Esophagus muscularis mucosa (tissue), 4 donors: ENCODE results near the gene C22orf42. TPM values are rescaled to one million over a fixed set of nuclear protein-coding genes. Genes with fewer than 3 reads are reported as not detected.
"Not testable (repeated sequence)": the region's sequence is repeated elsewhere in the genome, so short reads cannot be mapped to it uniquely, and the experiment has no call there.

Experiments used
- DNase-seq: peaks from one replicate; pipeline ENCODE4 v3.0.0-alpha.2; 2017; ENCODE audit errors: extremely low spot score
- H3K27ac ChIP-seq, 4 donors: fragments of 200-600 bp; sonication (generic); replicated peaks in 1 of 4; 1 replicate in 3 of 4; 2 replicates in 1 of 4; pipeline ENCODE4 v1.5.1; 2016 to 2019; ENCODE audit warnings: mild to moderate bottlenecking in 1 of 4
- H3K27me3 ChIP-seq, 4 donors: fragments of 200-600 bp; sonication (generic); one replicate each; pipeline versions ENCODE4 v1.5.1 to v1.6.0; 2016 to 2019
- H3K36me3 ChIP-seq, 4 donors: fragments of 200-600 bp; sonication (generic); one replicate each; pipeline ENCODE4 v1.5.1; 2016 to 2019
- H3K4me1 ChIP-seq, 4 donors: fragments of 200-600 bp; sonication (generic); one replicate each; pipeline ENCODE4 v1.5.1; 2016 to 2019
- H3K4me3 ChIP-seq, 4 donors: fragments of 200-600 bp; sonication (generic); 1 replicate in 2 of 4; 2 replicates in 2 of 4; pipeline ENCODE4 v1.5.1; 2016 to 2019; ENCODE audit warnings: mild to moderate bottlenecking in 4 of 4, moderate library complexity in 1 of 4
- H3K9me3 ChIP-seq, 4 donors: fragments of 200-600 bp; sonication (generic); 1 replicate in 3 of 4; 2 replicates in 1 of 4; pipeline ENCODE4 v1.5.1; 2016 to 2019
- CTCF ChIP-seq, 3 experiments: fragments of 200-600 bp in 2 of 3; fragments of 450-650 bp in 1 of 3; sonication (generic) in 2 of 3; IDR thresholded peaks; one replicate each; pipeline ENCODE4 v1.5.1; 2017 to 2019; ENCODE audit warnings: antibody characterized with exemption in 3 of 3, mild to moderate bottlenecking in 2 of 3, moderate library complexity in 1 of 3
- EP300 ChIP-seq: sonication (generic); formaldehyde crosslinking; IDR thresholded peaks from one replicate; pipeline ENCODE4 v1.6.1; 2017; ENCODE audit warnings: antibody characterized with exemption
- POLR2A ChIP-seq: fragments of 450-650 bp; IDR thresholded peaks from one replicate; pipeline ENCODE4 v1.6.1; 2017; ENCODE audit warnings: antibody characterized with exemption, moderate library complexity, mild to moderate bottlenecking, low read depth
- POLR2AphosphoS5 ChIP-seq, 2 donors: sonication (generic); formaldehyde crosslinking; IDR thresholded peaks; one replicate each; pipeline ENCODE4 v1.6.1; 2017; ENCODE audit warnings: antibody characterized with exemption in 2 of 2
- WGBS: methylation state at CpG from one replicate; pipeline ENCODE4 v1.1.5; 2018; 5-methylcytosine and 5-hydroxymethylcytosine counted together
- intact Hi-C: fragments of 100-400 bp; cut with DNase I; formaldehyde crosslinking; loops from one replicate; pipeline ENCODE4 v1.15.1; 2023
- total RNA-seq, 4 donors: library from RNA; depleted of rRNA; stranded (reverse); fragments of >200 nt; gene quantifications; one replicate each; pipeline versions ENCODE4 v1.1.0 to v1.2.1, GENCODE V29; 2016

C22orf42 gene
- total RNA-seq, 4 donors from 2014 or later = 0.26 TPM; not detected in 3

- H3K36me3 ChIP-seq = no peaks in the 10 kb centered on the region
- peaks cover 10 to 22% (median 16%) of the 10 kb centered on the region in 4 donors for H3K4me1 ChIP-seq
- whole genome bisulfite sequencing = 75% methylated on average over 1 of the region's 6 CpGs
- H3K27ac ChIP-seq = no peak overlapping the region
- H3K9me3 ChIP-seq = no peaks in the 10 kb centered on the region
- intact Hi-C loops = no loop called here
- H3K27me3 ChIP-seq = peaks cover 0 to 72% (median 4%) of the 10 kb centered on the region in 4 donors
- peak; percentile 74 for DNase-seq
- no peak overlapping the region for H3K4me3 ChIP-seq
- TF ChIP-seq EP300 = no peak
- TF ChIP-seq POLR2AphosphoS5 (IDR thresholded peaks at IDR 0.05) = no peak
- TF ChIP-seq CTCF (IDR thresholded peaks at IDR 0.05) = no peak
- no peak for TF ChIP-seq POLR2A
These were observed 40.2 kb upstream of the C22orf42 start for GRCh38 chr22:32199341-32199740.

- H3K4me1 ChIP-seq, H3K27ac ChIP-seq, H3K36me3 ChIP-seq, H3K4me3 ChIP-seq, intact Hi-C loops, H3K9me3 ChIP-seq: not testable (repeated sequence)
- peaks cover 0 to 62% (median 4%) of the 10 kb centered on the region in 4 donors for H3K27me3 ChIP-seq
- 82% methylated on average over 5 of the region's 5 CpGs for WGBS
- peak; percentile 57 for DNase-seq
These were observed 38.6 kb upstream of the C22orf42 start for GRCh38 chr22:32197553-32198226.

- WGBS = 35% methylated on average over 3 of the region's 3 CpGs
- H3K9me3 ChIP-seq, H3K27ac ChIP-seq, intact Hi-C loops, H3K36me3 ChIP-seq, H3K4me1 ChIP-seq, H3K4me3 ChIP-seq: not testable (repeated sequence)
- peaks cover 0 to 64% (median 4%) of the 10 kb centered on the region in 4 donors for H3K27me3 ChIP-seq
- DNase-seq = peak; percentile 26
These were observed 36.8 kb upstream of the C22orf42 start for GRCh38 chr22:32195900-32196299.

- H3K9me3 ChIP-seq, intact Hi-C loops, H3K36me3 ChIP-seq, H3K4me3 ChIP-seq, H3K4me1 ChIP-seq, DNase-seq, H3K27ac ChIP-seq: not testable (repeated sequence)
- peaks cover 0 to 63% (median 4%) of the 10 kb centered on the region in 4 donors for H3K27me3 ChIP-seq
- 84% methylated on average over 5 of the region's 9 CpGs for WGBS
These were observed 34.2 kb upstream of the C22orf42 start for GRCh38 chr22:32193346-32193745.

- H3K9me3 ChIP-seq, H3K36me3 ChIP-seq, intact Hi-C loops, DNase-seq, H3K4me3 ChIP-seq, H3K4me1 ChIP-seq, H3K27ac ChIP-seq: not testable (repeated sequence)
- 91% methylated on average over 15 of the region's 15 CpGs for WGBS
- H3K27me3 ChIP-seq = peaks cover 0 to 43% (median 0%) of the 10 kb centered on the region in 4 donors
These were observed 31.9 kb upstream of the C22orf42 start for GRCh38 chr22:32191021-32191420.

- no peak overlapping the region for H3K27ac ChIP-seq
- 86% methylated on average over 2 of the region's 3 CpGs for WGBS
- DNase-seq = no peak
- H3K27me3 ChIP-seq = peaks cover 0 to 22% (median 0%) of the 10 kb centered on the region in 4 donors
- H3K36me3 ChIP-seq = no peaks in the 10 kb centered on the region
- no peaks in the 10 kb centered on the region for H3K9me3 ChIP-seq
- TF ChIP-seq POLR2AphosphoS5 (IDR thresholded peaks at IDR 0.05) (no peak), POLR2A (no peak), EP300 (no peak), CTCF (IDR thresholded peaks at IDR 0.05) (no peak)
- intact Hi-C loops = no loop called here
- H3K4me3 ChIP-seq = no peak overlapping the region
- H3K4me1 ChIP-seq = no peaks in the 10 kb centered on the region
These were observed 26.7 kb upstream of the C22orf42 start for GRCh38 chr22:32185821-32186220.

- no peak overlapping the region for H3K4me3 ChIP-seq
These were observed 24.5 kb upstream of the C22orf42 start for GRCh38 chr22:32183625-32184024.

More at GRCh38 chr22:32183625-32184024, 24.5 kb upstream of the C22orf42 start:
- Histone ChIP-seq H3K4me1 (no peaks in the 10 kb centered on the region), H3K36me3 (no peaks in the 10 kb centered on the region), H3K27ac (no peak overlapping the region), H3K9me3 (no peaks in the 10 kb centered on the region), H3K27me3 (peaks cover 0 to 21% (median 0%) of the 10 kb centered on the region in 4 donors)
- DNase-seq = no peak
- intact Hi-C loops = no loop called here
- TF ChIP-seq EP300 (no peak), CTCF (IDR thresholded peaks at IDR 0.05) (no peak), POLR2AphosphoS5 (IDR thresholded peaks at IDR 0.05) (no peak), POLR2A (no peak)
- WGBS = 74% methylated on average over 3 of the region's 3 CpGs
